Sigmoid colon (tissue), 7 donors: ENCODE measurements around the gene EFHB. TPM values are rescaled to one million over a fixed set of nuclear protein-coding genes. Genes with fewer than 3 reads are reported as not detected.
"Not testable (repeated sequence)": the region's sequence is repeated elsewhere in the genome, so short reads cannot be mapped to it uniquely, and the experiment has no call there.

Experiments
- DNase-seq: peaks from one replicate; pipeline ENCODE4 v3.0.0-alpha.2; 2019
- H3K27ac ChIP-seq, 4 donors: fragments of 200-600 bp; sonication (generic); one replicate each; pipeline ENCODE4 v1.5.1; 2016 to 2019; ENCODE audit warnings: mild to moderate bottlenecking in 1 of 4
- H3K27me3 ChIP-seq, 3 donors: fragments of 200-600 bp; sonication (generic); one replicate each; pipeline ENCODE4 v1.5.1; 2019; ENCODE audit warnings: mild to moderate bottlenecking in 1 of 3
- H3K36me3 ChIP-seq, 4 donors: fragments of 200-600 bp; sonication (generic); one replicate each; pipeline ENCODE4 v1.5.1; 2016 to 2019
- H3K4me1 ChIP-seq, 4 donors: fragments of 200-600 bp; sonication (generic); one replicate each; pipeline ENCODE4 v1.5.1; 2017 to 2019
- H3K4me3 ChIP-seq, 4 donors: fragments of 200-600 bp; sonication (generic); one replicate each; pipeline ENCODE4 v1.5.1; 2017 to 2019; ENCODE audit warnings: mild to moderate bottlenecking in 2 of 4, moderate library complexity in 1 of 4
- H3K9me3 ChIP-seq, 4 donors: fragments of 200-600 bp in 3 of 4; sonication (generic) in 3 of 4; one replicate each; pipeline versions ENCODE4 v1.5.1 to v1.6.1; 2013 to 2019
- EP300 ChIP-seq, 4 donors: sonication (generic); formaldehyde crosslinking; IDR thresholded peaks; one replicate each; pipeline ENCODE4 v1.6.1; 2017; ENCODE audit warnings: antibody characterized with exemption in 4 of 4
- POLR2A ChIP-seq, 2 donors: fragments of 450-650 bp; IDR thresholded peaks; one replicate each; pipeline ENCODE4 v1.6.1; 2016; ENCODE audit warnings: antibody characterized with exemption in 2 of 2, mild to moderate bottlenecking in 2 of 2, moderate library complexity in 2 of 2
- POLR2AphosphoS5 ChIP-seq, 4 donors: sonication (generic); formaldehyde crosslinking; IDR thresholded peaks; one replicate each; pipeline ENCODE4 v1.6.1; 2017; ENCODE audit warnings: antibody characterized with exemption in 4 of 4
- WGBS, 2 donors: extraction: QIAGEN DNeasy Blood & Tissue Kit; methylation state at CpG; one replicate each; pipeline ENCODE4 v1.1.7; 2013; 5-methylcytosine and 5-hydroxymethylcytosine counted together
- intact Hi-C: fragments of 100-400 bp; cut with DNase I; formaldehyde crosslinking; loops from one replicate; pipeline ENCODE4 v1.15.1; 2023
- polyA plus RNA-seq, 3 donors: library from polyadenylated mRNA; stranded (reverse); fragments of 200-250 nt; gene quantifications; one replicate each; pipeline ENCODE4 v1.2.3, GENCODE V29; 2013
- total RNA-seq, 4 donors: library from RNA; depleted of rRNA; stranded (reverse); fragments of >200 nt; gene quantifications; one replicate each; pipeline ENCODE4 v1.1.0, GENCODE V29; 2016
- TF ChIP-seq, protein P1 (sequence below), 4 experiments: fragments of 450-650 bp in 3 of 4; fragments of 200-600 bp in 1 of 4; IDR thresholded peaks; one replicate each; pipeline ENCODE4 v1.5.1; 2016 to 2019; ENCODE audit warnings: antibody characterized with exemption in 4 of 4, mild to moderate bottlenecking in 3 of 4, moderate library complexity in 2 of 4
- donor health status: healthy with polysubstance abuse.
- donor health status: Bipolar disorder and iron deficiency.
- donor health status: healthy.

The EFHB gene
- total and polyA plus RNA-seq, 7 donors: 0.41 to 2.9 (median 0.47) TPM; not detected in 2

GRCh38 chr3:19907523-19907922 lies 26.5 kb downstream of the EFHB start:
- TF ChIP-seq EP300 (IDR thresholded peaks at IDR 0.05): no peak
- no peak for TF ChIP-seq POLR2AphosphoS5 (IDR thresholded peaks at IDR 0.05)
- TF ChIP-seq, protein P1, sequence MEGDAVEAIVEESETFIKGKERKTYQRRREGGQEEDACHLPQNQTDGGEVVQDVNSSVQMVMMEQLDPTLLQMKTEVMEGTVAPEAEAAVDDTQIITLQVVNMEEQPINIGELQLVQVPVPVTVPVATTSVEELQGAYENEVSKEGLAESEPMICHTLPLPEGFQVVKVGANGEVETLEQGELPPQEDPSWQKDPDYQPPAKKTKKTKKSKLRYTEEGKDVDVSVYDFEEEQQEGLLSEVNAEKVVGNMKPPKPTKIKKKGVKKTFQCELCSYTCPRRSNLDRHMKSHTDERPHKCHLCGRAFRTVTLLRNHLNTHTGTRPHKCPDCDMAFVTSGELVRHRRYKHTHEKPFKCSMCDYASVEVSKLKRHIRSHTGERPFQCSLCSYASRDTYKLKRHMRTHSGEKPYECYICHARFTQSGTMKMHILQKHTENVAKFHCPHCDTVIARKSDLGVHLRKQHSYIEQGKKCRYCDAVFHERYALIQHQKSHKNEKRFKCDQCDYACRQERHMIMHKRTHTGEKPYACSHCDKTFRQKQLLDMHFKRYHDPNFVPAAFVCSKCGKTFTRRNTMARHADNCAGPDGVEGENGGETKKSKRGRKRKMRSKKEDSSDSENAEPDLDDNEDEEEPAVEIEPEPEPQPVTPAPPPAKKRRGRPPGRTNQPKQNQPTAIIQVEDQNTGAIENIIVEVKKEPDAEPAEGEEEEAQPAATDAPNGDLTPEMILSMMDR (IDR thresholded peaks at IDR 0.05): no peak
- TF ChIP-seq POLR2A (IDR thresholded peaks at IDR 0.05): no peak
- WGBS, 2 donors: 92 to 93% methylated on average over 3 of the region's 3 CpGs

DNA sequence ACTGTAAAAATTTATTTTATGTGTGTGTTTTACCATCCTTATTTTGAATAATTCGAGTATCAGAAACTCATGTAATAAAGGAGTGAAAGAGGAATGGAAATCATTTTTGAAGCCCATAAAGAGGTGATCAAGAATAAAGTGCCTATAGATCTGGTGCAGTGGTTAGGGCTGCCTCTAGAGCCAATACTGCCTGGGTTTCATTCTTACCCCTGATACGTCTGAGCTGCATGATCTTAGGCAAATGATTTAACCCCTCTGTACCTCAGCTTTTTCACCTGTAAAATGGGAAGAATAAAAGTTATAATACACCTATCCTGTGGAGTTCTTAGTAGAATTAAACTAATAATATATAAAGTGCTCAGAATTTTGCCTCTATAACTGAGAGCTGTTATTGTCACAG lies 30.4 kb downstream of the EFHB start:
- WGBS, 2 donors: 78 to 88% methylated on average over 2 of the region's 2 CpGs

More at GRCh38 chr3:19907523-19907922, 26.5 kb downstream of the EFHB start:
- DNase-seq: no peak
- Histone ChIP-seq H3K27ac (no peak overlapping the region), H3K9me3 (no peaks in the 10 kb centered on the region), H3K4me3 (no peak overlapping the region), H3K4me1 (no peaks in the 10 kb centered on the region), H3K27me3 (no peaks in the 10 kb centered on the region), H3K36me3 (no peaks in the 10 kb centered on the region)
- intact Hi-C loops: no loop called here

GRCh38 chr3:19901918-19902317 lies 32.1 kb downstream of the EFHB start:
- no peaks in the 10 kb centered on the region for H3K4me1 ChIP-seq
- TF ChIP-seq POLR2AphosphoS5 (IDR thresholded peaks at IDR 0.05) (no peak), POLR2A (IDR thresholded peaks at IDR 0.05) (no peak), EP300 (IDR thresholded peaks at IDR 0.05) (no peak)
- TF ChIP-seq, protein P1 (IDR thresholded peaks at IDR 0.05): no peak
- no peaks in the 10 kb centered on the region for H3K36me3 ChIP-seq
- no peaks in the 10 kb centered on the region for H3K9me3 ChIP-seq
- no peaks in the 10 kb centered on the region for H3K27me3 ChIP-seq
- DNase-seq: no peak
- 43 to 70% methylated on average over 4 of the region's 4 CpGs for WGBS, 2 donors
- no peak overlapping the region for H3K4me3 ChIP-seq
- no peak overlapping the region for H3K27ac ChIP-seq
- intact Hi-C loops: no loop called here

More for the DNA sequence above, 30.4 kb downstream of the EFHB start:
- TF ChIP-seq EP300 (IDR thresholded peaks at IDR 0.05) (no peak), POLR2A (IDR thresholded peaks at IDR 0.05) (no peak), POLR2AphosphoS5 (IDR thresholded peaks at IDR 0.05) (no peak)
- TF ChIP-seq, protein P1 (IDR thresholded peaks at IDR 0.05): no peak
- Histone ChIP-seq H3K9me3 (no peaks in the 10 kb centered on the region), H3K36me3 (no peaks in the 10 kb centered on the region), H3K27ac (no peak overlapping the region), H3K27me3 (no peaks in the 10 kb centered on the region), H3K4me1 (no peaks in the 10 kb centered on the region), H3K4me3 (no peak overlapping the region)
- DNase-seq: no peak
- intact Hi-C loops: no loop called here

GRCh38 chr3:19901337-19901736 lies 32.7 kb downstream of the EFHB start:
- no peak for DNase-seq
- intact Hi-C loops: no loop called here
- Histone ChIP-seq H3K27me3 (no peaks in the 10 kb centered on the region), H3K36me3 (no peaks in the 10 kb centered on the region), H3K27ac (no peak overlapping the region), H3K9me3 (no peaks in the 10 kb centered on the region), H3K4me1 (no peaks in the 10 kb centered on the region), H3K4me3 (no peak overlapping the region)
- TF ChIP-seq EP300 (IDR thresholded peaks at IDR 0.05): no peak
- TF ChIP-seq POLR2A (IDR thresholded peaks at IDR 0.05): no peak
- TF ChIP-seq, protein P1 (IDR thresholded peaks at IDR 0.05): no peak
- TF ChIP-seq POLR2AphosphoS5 (IDR thresholded peaks at IDR 0.05): no peak
- WGBS, 2 donors: 16 to 47% methylated on average over 5 of the region's 5 CpGs

DNA sequence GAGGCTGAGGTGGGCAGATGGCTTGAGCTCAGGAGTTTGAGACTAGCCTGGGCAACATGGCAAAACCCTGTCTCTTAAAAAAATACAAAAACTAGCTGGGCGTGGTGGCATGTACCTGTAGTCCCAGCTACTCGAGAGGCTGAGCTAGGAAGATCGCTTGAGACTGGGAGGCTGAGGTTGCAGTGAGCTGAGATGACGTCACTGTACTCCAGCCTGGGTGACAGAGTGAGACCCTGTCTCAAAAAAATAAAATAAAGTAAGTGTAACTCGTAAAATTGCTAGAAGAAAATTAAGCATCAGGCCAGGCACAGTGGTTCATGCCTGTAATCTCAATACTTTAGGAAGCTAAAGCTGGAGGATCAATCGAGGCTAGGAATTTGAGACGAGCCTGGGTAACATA lies 34.2 kb downstream of the EFHB start:
- H3K4me3 ChIP-seq, intact Hi-C loops, H3K27me3 ChIP-seq, H3K27ac ChIP-seq, H3K9me3 ChIP-seq, H3K36me3 ChIP-seq, DNase-seq, H3K4me1 ChIP-seq: not testable (repeated sequence)
- WGBS, 2 donors: 50 to 83% methylated on average over 7 of the region's 7 CpGs
